ENCODE results near the gene FBLN1.

GRCh38 chr22:45516923-45517675 is 14.4 kb downstream of the FBLN1 start:
- TF ChIP-seq POLR2A (IDR thresholded peaks at IDR 0.05; ENCODE audit: low read depth, low read length) (no peak), TAF1 (IDR thresholded peaks at IDR 0.05; ENCODE audit: low read depth, low read length) (no peak), POLR2AphosphoS5 (IDR thresholded peaks at IDR 0.05; ENCODE audit: low read depth, low read length) (no peak), SPI1 (IDR thresholded peaks at IDR 0.05; ENCODE audit: low read depth, low read length) (no peak), POU2F2 (IDR thresholded peaks at IDR 0.05; ENCODE audit: low read depth, low read length) (no peak), PAX5 (IDR thresholded peaks at IDR 0.05; ENCODE audit: insufficient read depth, low read length, severe bottlenecking) (no peak)

Data from GM12891 (cell line).